Measurements from ENCODE around the gene HLA-DQA1.

DNA sequence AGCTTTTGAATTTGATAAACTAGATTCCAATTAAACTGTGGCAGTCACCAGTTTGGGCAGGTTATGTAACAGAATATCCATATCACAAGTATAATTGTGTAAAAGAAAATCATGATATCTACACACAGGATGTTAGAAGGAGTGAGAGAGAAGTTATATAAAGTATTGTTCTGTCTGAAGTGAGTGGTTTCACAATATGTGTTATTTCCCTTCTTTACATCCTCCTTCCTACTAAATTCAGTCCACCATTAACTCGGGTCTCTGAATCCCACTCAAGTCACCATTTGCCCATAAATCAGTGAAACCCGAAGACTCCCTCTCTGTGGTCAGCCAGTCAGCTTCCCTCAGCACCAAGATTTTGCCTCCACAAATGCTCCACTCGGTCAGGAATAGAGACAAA lies 28.5 kb downstream of the HLA-DQA1 start:
- no peak for TF ChIP-seq ZNF274 (IDR thresholded peaks at IDR 0.05; ENCODE audit: low read depth, low read length)
- no peak for TF ChIP-seq YY1 (IDR thresholded peaks at IDR 0.05; ENCODE audit: insufficient read depth, insufficient read length)
